ENCODE results near the gene PUM1.

DNA sequence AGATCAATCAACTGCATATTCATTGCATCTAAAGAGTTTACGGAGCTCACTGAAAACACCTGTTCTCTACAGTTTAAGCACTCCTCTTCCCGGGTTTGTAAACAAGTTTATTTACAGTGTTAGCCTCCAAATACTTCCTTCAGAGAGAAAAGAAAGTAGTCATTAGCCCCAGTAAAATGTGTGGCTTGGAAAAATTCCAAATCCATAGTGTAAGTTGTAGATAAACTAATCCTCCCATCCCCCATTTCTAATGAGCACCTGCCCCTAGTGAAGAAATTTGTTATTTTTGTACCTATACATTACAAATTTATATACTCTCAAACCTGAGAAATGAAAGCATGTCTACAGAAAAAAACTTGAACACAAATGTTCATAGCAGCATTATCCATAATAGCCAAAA is 21.9 kb downstream of the PUM1 start:
- TF ChIP-seq, protein P1, sequence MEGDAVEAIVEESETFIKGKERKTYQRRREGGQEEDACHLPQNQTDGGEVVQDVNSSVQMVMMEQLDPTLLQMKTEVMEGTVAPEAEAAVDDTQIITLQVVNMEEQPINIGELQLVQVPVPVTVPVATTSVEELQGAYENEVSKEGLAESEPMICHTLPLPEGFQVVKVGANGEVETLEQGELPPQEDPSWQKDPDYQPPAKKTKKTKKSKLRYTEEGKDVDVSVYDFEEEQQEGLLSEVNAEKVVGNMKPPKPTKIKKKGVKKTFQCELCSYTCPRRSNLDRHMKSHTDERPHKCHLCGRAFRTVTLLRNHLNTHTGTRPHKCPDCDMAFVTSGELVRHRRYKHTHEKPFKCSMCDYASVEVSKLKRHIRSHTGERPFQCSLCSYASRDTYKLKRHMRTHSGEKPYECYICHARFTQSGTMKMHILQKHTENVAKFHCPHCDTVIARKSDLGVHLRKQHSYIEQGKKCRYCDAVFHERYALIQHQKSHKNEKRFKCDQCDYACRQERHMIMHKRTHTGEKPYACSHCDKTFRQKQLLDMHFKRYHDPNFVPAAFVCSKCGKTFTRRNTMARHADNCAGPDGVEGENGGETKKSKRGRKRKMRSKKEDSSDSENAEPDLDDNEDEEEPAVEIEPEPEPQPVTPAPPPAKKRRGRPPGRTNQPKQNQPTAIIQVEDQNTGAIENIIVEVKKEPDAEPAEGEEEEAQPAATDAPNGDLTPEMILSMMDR (IDR thresholded peaks at IDR 0.05) = no peak
- TF ChIP-seq POLR2A (IDR thresholded peaks at IDR 0.05) = no peak

Data from lower leg skin (tissue), 3 donors.